Astrocyte of the cerebellum (primary cell): ENCODE measurements around the gene MAGI1.
"Not testable (repeated sequence)": the region's sequence is repeated elsewhere in the genome, so short reads cannot be mapped to it uniquely, and the experiment has no call there.

Experiments
- DNase-seq: peaks from one replicate; pipeline ENCODE4 v3.0.0-alpha.2; 2011; ENCODE audit warnings: low read depth
- H3K4me3 ChIP-seq: 2 replicates; pipeline ENCODE4 v1.5.1; 2011; ENCODE audit warnings: mild to moderate bottlenecking, low read depth, low read length, moderate library complexity
- in situ Hi-C: cut with HindIII; loops from 2 replicates; pipeline ENCODE4 v1.10.0; 2017; ENCODE audit warnings: low sequenced_read_pairs
- TF ChIP-seq, protein P1 (sequence below): IDR thresholded peaks from 2 replicates; pipeline ENCODE4 v1.5.1; 2012; ENCODE audit warnings: low read length, low read depth, moderate library complexity, mild to moderate bottlenecking; ENCODE audit errors: missing control alignments

MAGI1 gene

DNA sequence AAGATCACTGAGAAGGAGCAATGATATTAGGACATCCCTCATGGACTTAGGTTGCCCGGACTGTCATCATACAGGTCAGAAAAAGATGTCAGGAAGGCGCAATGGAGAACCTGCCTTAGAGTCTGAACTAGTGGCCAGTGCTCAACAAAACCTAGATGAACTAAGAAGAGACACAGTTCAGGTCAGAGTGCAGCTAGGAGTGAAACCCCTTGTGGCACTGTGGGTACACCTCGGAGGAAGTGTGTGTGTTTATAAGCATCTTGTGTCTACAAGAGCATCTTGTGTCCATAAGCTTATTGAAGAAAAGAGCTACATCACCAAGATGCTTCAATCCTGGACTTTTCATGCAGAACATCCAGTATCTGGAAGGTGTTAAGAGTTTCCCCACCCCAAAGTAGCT is 315.7 kb downstream of the MAGI1 start:
- no peak overlapping the region for H3K4me3 ChIP-seq
- DNase-seq, result no peak
- in situ Hi-C loops, result loop anchor here (5.0 kb wide), 1 partner anchor 56 kb away; no protein-coding TSS in a partner anchor
- TF ChIP-seq, protein P1, sequence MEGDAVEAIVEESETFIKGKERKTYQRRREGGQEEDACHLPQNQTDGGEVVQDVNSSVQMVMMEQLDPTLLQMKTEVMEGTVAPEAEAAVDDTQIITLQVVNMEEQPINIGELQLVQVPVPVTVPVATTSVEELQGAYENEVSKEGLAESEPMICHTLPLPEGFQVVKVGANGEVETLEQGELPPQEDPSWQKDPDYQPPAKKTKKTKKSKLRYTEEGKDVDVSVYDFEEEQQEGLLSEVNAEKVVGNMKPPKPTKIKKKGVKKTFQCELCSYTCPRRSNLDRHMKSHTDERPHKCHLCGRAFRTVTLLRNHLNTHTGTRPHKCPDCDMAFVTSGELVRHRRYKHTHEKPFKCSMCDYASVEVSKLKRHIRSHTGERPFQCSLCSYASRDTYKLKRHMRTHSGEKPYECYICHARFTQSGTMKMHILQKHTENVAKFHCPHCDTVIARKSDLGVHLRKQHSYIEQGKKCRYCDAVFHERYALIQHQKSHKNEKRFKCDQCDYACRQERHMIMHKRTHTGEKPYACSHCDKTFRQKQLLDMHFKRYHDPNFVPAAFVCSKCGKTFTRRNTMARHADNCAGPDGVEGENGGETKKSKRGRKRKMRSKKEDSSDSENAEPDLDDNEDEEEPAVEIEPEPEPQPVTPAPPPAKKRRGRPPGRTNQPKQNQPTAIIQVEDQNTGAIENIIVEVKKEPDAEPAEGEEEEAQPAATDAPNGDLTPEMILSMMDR, result no peak

DNA sequence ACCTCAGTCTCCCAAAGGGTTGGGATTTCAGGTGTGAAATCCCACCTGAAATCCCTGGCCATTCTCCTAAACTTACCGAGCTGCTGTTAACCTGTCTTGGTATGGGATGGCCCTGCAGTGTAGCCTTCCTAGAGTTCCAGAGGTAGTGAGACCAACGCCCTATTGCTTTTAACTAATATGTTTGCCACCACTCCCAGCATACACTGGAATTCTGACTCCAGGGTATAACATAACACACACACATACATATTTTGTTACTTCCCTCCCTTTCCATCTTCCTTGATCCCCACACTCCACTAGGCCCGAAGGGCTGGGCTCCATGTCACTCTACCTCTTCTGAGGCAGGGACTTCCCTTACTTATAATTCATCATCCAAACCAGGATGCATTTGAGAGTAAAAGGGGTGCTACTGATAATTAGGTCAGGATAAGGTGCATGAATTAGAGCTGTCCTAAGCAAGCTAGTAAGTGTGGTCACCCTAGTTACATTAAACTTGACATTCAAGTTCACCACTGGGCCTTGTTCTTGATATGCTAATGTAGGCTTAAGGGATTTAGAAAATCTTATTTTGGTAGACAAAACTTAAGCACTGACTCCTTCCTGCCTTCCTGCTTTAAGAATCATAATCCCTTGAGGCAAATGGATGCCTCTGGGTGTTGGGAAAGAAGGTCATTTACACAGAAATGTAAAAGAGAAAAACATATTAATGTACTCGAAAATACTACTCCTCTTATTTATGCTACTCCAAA is 317.6 kb downstream of the MAGI1 start:
- TF ChIP-seq, protein P1, result no peak
- in situ Hi-C loops, result loop anchor here (5.0 kb wide), 1 partner anchor 54 kb away; no protein-coding TSS in a partner anchor
- no peak for DNase-seq
- H3K4me3 ChIP-seq, result no peak overlapping the region

DNA sequence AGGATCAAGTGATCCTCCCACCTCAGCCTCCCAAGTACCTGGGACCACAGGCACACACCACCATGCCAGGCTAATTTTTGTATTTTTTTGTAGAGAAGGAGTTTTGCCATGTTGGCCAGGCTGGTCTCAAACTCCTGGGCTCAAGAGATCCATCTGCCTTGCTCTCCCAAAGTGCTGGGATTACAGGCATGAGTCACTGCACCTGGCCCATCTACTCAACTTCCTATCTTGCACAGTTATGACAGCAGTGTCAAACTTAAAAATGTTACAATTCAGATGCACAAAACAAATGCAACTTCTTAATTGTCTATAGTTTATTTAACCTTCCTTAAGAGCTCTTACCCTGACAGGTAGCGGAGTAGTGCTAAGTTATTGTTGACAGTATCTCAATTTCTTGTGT is 319.1 kb downstream of the MAGI1 start:
- in situ Hi-C loops, result loop anchor here (5.0 kb wide), 1 partner anchor 52 kb away; no protein-coding TSS in a partner anchor
- H3K4me3 ChIP-seq, DNase-seq: not testable (repeated sequence)

DNA sequence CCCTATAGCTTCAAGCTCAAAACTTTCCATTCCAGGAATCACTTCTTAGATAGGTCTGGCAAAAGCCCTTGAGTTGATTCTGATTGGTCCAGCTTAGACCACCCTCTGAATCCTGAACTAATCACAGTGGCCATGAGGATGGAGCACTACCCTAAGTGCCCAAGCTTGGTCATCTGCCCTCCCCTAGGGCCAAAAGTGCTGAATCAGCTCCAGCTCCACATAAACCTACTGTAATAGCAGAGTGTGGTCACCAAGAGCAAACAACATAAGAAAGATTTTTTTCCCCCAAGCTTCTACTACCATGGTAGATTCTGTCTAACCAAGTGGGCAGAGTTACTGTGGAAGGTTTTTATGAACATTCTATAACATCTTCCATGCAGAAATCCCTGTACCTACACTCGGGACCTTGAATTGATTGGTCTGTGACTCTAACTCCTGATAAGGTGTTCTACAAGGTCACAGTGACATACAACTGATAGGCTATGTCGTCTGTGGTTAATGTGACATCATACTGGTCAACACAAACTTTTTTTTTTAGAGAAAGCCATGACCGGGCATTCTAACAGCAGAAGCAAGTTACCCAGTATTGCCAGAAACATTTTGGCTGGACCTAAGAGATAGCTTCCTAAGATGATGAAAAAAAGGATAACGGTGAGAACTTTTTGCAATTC is 320.9 kb downstream of the MAGI1 start:
- no peak overlapping the region for H3K4me3 ChIP-seq
- TF ChIP-seq, protein P1, result no peak
- DNase-seq, result no peak
- in situ Hi-C loops, result no loop called here

DNA sequence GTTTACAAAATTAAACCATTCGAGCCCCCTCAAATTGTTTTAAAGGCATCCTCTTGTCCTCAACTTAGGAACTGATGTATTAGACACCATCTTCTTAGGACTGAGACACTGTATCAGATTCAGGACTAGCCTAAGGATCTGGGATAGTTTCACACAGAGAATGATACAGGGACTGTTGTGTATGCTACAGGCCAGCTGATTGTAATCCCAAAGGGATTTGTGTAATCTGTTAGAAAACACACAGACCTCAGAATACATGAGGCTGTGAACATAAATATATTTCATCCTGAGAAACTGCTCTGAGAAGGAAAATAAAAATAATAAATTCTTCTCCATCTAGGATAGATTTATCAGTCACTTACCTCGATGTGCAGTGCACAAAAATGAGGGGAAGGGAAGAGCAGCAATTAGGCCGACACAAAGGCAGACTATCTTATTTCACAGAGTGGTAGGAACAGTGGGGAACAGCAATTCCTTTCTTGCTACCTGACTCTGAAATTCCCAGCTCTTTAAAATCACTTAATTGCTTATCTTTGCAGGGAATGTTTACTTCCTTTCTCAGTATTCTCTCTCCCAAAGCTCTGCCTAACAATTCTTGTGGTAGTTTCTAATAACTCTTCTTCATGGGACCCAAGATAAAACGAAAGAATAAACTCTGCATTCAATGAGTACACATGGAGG is 322.5 kb downstream of the MAGI1 start:
- in situ Hi-C loops, result no loop called here

DNA sequence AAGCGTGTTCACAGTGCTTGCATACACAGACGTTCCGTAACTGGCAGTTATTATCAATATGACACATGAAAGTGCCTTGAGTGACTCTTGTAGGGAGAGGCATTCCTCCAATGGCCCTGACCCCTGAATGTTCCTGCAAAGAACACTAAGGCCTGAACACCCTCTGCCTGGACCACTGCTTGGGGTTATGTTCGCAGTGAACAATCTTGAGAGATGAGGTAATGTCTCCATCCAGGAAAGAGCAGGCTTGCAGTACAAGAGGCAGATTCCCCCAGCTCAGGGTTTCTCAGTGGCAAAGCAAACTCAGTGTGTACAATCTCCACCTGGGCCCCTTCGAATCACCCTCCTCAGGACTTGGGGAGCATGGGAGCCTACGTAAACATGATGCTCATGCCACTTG is 324.6 kb downstream of the MAGI1 start:
- DNase-seq, result no peak
- in situ Hi-C loops, result no loop called here
- TF ChIP-seq, protein P1, result no peak
- no peak overlapping the region for H3K4me3 ChIP-seq

More for the DNA sequence above, 322.5 kb downstream of the MAGI1 start:
- no peak overlapping the region for H3K4me3 ChIP-seq
- DNase-seq, result no peak
- TF ChIP-seq, protein P1, result no peak

DNA sequence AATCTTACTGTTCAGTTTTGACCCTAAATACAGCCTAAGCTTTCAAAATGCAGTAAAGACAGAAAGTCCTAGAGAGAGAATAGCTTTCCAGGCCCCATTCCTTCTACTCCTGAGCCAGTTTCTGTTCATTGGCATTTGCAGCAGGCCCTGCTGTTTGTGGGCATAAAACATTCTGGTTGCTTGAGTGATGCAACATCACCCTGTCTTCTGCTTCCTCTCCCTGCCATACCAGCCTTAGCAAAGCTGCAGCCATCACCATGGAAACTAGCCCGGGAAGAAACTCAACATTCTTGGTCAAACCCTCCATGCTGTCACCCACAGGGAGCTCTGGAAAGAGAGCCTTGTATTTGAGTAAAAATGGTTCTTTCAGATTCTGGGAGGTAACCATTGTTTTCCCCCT is 325.7 kb downstream of the MAGI1 start:
- peak; percentile 50 for DNase-seq
- TF ChIP-seq, protein P1, result no peak
- in situ Hi-C loops, result no loop called here
- no peak overlapping the region for H3K4me3 ChIP-seq
